ENCODE results near the gene JUNB. TPM values are rescaled to one million over a fixed set of nuclear protein-coding genes. Genes with fewer than 3 reads are reported as not detected.

The JUNB gene
- total and polyA plus RNA-seq, 2 of the 4 experiments (the other 2 are of a cell fraction), result 20.8 to 109 TPM

DNA sequence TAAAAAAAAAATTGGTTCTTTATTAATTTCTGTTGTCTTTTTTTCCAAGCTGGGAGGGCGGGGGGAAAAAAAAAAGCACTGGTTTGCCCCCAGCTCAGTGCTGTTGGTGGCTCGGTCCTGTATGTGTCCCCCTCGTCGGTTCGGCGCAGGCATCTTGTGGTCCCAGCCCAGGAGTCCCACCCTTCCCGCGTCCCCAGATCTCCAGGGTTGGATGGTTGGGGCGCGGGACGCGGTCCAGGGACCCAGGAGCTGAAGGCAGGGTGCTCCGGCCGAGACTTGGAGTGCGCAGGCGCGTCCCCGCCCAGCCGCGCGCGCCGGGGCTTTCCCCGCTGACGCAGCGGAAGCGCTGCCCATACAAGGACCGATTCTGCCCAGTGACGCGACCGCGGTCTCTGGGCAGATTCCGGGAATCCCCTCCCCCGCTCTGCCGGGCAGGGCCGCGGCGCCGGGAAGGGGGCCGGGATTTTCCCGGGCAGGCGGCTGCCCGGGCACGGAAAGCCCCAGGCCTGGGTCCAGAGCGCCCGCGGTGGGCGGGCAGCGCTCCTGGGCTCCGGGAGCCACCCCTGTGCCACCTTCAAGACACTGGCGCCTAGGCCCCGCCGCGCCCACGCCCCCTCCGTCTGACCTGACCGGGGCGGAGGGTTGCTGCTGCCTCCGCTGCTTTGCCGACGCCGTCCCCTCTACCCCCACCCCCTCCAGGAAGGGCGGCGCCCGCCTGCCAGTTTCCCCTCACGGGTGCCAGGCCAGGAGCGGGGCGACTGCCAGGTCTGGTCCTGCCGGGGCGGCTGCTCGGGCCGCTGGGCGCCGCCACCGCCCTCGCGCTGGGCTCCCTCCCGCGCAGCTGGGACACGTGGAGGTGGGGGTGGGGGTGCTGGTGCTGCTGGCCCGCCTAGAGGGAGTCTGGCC, 2.3 kb downstream of the JUNB start:
- H3K27ac ChIP-seq (ENCODE audit: insufficient read depth, low read length), result peak overlapping the region; percentile 85
- H2AK5ac ChIP-seq (ENCODE audit: low read depth, low read length), result peak overlapping the region; percentile 96
- peaks cover 20% of the 10 kb centered on the region for H4K20me1 ChIP-seq (ENCODE audit: insufficient read depth, low read length)
- intact Hi-C loops (cut with micrococcal nuclease) (no loop called here), dilution Hi-C loops (cut with HindIII; ENCODE audit: low sequenced_read_pairs, unreplicated experiment) (no loop called here), in situ Hi-C loops (cut with MboI; ENCODE audit: low sequenced_read_pairs) (loop anchor here (25.0 kb wide), 1 partner anchor 1044 kb away; no protein-coding TSS in a partner anchor)
- no peaks in the 10 kb centered on the region; the same call in 1 of the 2 replicates for H3K9me1 ChIP-seq (ENCODE audit: insufficient read depth, low read length)
- H3K9me3 ChIP-seq (ENCODE audit: control insufficient read depth, insufficient read depth, low read length), result no peaks in the 10 kb centered on the region
- peaks cover 14% of the 10 kb centered on the region for H3K4me1 ChIP-seq (ENCODE audit: control insufficient read depth, insufficient read depth, low read length)
- H3K9ac ChIP-seq (ENCODE audit: low read depth, low read length), result peak overlapping the region; percentile 80
- peak overlapping the region; percentile 43 to 88 for H4K8ac ChIP-seq (ENCODE audit: low read depth in 2 of 2, low read length in 2 of 2)
- peak overlapping the region; percentile 70 for H3K56ac ChIP-seq (ENCODE audit: extremely low read depth, insufficient read depth, low read length)
- peak overlapping the region; percentile 97 for H3K4me3 ChIP-seq (ENCODE audit: insufficient read depth, low read depth, low read length)
- ChIA-PET CTCF (interaction anchor here (0.5 to 3.0 kb wide), 9 partner anchors 15 to 392 kb away, joined by 3 to 23 read pairs (median 6); no protein-coding TSS in a partner anchor), POLR2A (ENCODE audit: unreplicated experiment) (interaction anchor here (0.6 to 2.4 kb wide), 3 partner anchors 11 to 243 kb away, joined by 3 to 11 read pairs (median 9); no protein-coding TSS in a partner anchor)
- ATAC-seq (ENCODE audit: low read depth) (peak; percentile 28), DNase-seq (peak; percentile 92)
- H3K4ac ChIP-seq (ENCODE audit: low read depth, low read length), result peak overlapping the region; percentile 97
- H3K36me3 ChIP-seq (ENCODE audit: control insufficient read depth, insufficient read depth, low read length), result no peaks in the 10 kb centered on the region
- WGBS, 2 experiments (ENCODE audit: extremely low coverage in 2 of 2, insufficient read length in 1 of 2), result 0% methylated on average over 35 of the region's 81 CpGs; no CpG with 5 or more reads in 1 of the 2 experiments
- H3K18ac ChIP-seq (ENCODE audit: low read depth, low read length), result peak overlapping the region; percentile 69
- peak overlapping the region; percentile 61 for H4K5ac ChIP-seq (ENCODE audit: low read depth, low read length)
- peak overlapping the region; percentile 69; the same call in 1 of the 2 replicates for H2BK20ac ChIP-seq (ENCODE audit: low read depth, low read length)
- H3K4me2 ChIP-seq (ENCODE audit: low read depth, low read length), result peak overlapping the region; percentile 80
- peak overlapping the region; percentile 79 for H2BK120ac ChIP-seq (ENCODE audit: low read depth, low read length)
- peak overlapping the region; percentile 88 for H4K91ac ChIP-seq (ENCODE audit: insufficient read depth, low read depth, low read length)
- peaks cover 0 to 34% of the 10 kb centered on the region in 2 experiments; a peak in 2 of 4 replicates for H3K79me1 ChIP-seq (ENCODE audit: low read depth in 1 of 2, low read length in 2 of 2)
- H2BK15ac ChIP-seq (ENCODE audit: low read depth, low read length), result 0 out of 3 replicates have a peak overlapping the region, but pooled peaks have one; percentile 51
- no TSS peak for BruUV-seq (replicated peaks)
- H2BK5ac ChIP-seq (ENCODE audit: low read depth, low read length, poor library complexity, severe bottlenecking), result peak overlapping the region; percentile 92
- peak overlapping the region; percentile 95 for H3K14ac ChIP-seq (replicated peaks; ENCODE audit: low read depth, low read length)
- H3K23ac ChIP-seq (ENCODE audit: low read depth, low read length), result peak overlapping the region; percentile 89
- no peaks in the 10 kb centered on the region for H3K27me3 ChIP-seq (ENCODE audit: control insufficient read depth, insufficient read depth, low read length)
- peak overlapping the region; percentile 91 for H2AFZ ChIP-seq (replicated peaks; ENCODE audit: low read length, poor library complexity)
- H2AK9ac ChIP-seq (replicated peaks; ENCODE audit: low read depth, low read length, poor library complexity), result peak overlapping the region; percentile 99
- TF ChIP-seq POLR2A (IDR thresholded peaks at IDR 0.05; ENCODE audit: low read depth, low read length) (peak; percentile 96), CHD1 (IDR thresholded peaks at IDR 0.05; ENCODE audit: low read depth, low read length) (peak; percentile 63; the same call in 1 of the 2 replicates), RCOR1 (IDR thresholded peaks at IDR 0.05; ENCODE audit: insufficient replicate concordance, low read length) (no peak), RFX5 (IDR thresholded peaks at IDR 0.05; ENCODE audit: low read depth, low read length) (peak; percentile 75; the same call in 1 of the 2 replicates), MXI1 (IDR thresholded peaks at IDR 0.05; ENCODE audit: borderline replicate concordance, low read depth, low read length) (no peak), NFE2L2 (IDR thresholded peaks at IDR 0.05; ENCODE audit: low read depth, low read length) (0 out of 2 replicates have a peak, but pooled peaks have one; percentile 35), MAZ (IDR thresholded peaks at IDR 0.05; ENCODE audit: borderline replicate concordance, low read depth, low read length) (peak; percentile 85), MAFK (IDR thresholded peaks at IDR 0.05; ENCODE audit: low read depth, low read length) (peak; percentile 8; the same call in 1 of the 2 replicates), FOS (IDR thresholded peaks at IDR 0.05; ENCODE audit: low read depth, low read length) (no peak)
- TF ChIP-seq, protein P1, sequence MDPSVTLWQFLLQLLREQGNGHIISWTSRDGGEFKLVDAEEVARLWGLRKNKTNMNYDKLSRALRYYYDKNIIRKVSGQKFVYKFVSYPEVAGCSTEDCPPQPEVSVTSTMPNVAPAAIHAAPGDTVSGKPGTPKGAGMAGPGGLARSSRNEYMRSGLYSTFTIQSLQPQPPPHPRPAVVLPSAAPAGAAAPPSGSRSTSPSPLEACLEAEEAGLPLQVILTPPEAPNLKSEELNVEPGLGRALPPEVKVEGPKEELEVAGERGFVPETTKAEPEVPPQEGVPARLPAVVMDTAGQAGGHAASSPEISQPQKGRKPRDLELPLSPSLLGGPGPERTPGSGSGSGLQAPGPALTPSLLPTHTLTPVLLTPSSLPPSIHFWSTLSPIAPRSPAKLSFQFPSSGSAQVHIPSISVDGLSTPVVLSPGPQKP (IDR thresholded peaks at IDR 0.05; ENCODE audit: borderline replicate concordance, low read depth, low read length), result peak; percentile 99
- TF ChIP-seq, protein P2, sequence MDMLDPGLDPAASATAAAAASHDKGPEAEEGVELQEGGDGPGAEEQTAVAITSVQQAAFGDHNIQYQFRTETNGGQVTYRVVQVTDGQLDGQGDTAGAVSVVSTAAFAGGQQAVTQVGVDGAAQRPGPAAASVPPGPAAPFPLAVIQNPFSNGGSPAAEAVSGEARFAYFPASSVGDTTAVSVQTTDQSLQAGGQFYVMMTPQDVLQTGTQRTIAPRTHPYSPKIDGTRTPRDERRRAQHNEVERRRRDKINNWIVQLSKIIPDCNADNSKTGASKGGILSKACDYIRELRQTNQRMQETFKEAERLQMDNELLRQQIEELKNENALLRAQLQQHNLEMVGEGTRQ (IDR thresholded peaks at IDR 0.05; ENCODE audit: low read depth, low read length), result peak; percentile 80
- TF ChIP-seq, protein P3, sequence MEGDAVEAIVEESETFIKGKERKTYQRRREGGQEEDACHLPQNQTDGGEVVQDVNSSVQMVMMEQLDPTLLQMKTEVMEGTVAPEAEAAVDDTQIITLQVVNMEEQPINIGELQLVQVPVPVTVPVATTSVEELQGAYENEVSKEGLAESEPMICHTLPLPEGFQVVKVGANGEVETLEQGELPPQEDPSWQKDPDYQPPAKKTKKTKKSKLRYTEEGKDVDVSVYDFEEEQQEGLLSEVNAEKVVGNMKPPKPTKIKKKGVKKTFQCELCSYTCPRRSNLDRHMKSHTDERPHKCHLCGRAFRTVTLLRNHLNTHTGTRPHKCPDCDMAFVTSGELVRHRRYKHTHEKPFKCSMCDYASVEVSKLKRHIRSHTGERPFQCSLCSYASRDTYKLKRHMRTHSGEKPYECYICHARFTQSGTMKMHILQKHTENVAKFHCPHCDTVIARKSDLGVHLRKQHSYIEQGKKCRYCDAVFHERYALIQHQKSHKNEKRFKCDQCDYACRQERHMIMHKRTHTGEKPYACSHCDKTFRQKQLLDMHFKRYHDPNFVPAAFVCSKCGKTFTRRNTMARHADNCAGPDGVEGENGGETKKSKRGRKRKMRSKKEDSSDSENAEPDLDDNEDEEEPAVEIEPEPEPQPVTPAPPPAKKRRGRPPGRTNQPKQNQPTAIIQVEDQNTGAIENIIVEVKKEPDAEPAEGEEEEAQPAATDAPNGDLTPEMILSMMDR (conservative IDR thresholded peaks at IDR 0.05; ENCODE audit: low read depth, low read length), result no peak

All from IMR-90 (cell line).